Measurements from ENCODE around the gene WASF1.
"Not testable (repeated sequence)": the region's sequence is repeated elsewhere in the genome, so short reads cannot be mapped to it uniquely, and the experiment has no call there.

The WASF1 gene

GRCh38 chr6:110095101-110095500 is 84.4 kb downstream of the WASF1 start:
- DNase-seq = no peak

- DNase-seq = no peak
These were observed 85.5 kb downstream of the WASF1 start for GRCh38 chr6:110093981-110094380.

GRCh38 chr6:110090876-110091275 is 88.6 kb downstream of the WASF1 start:
- no peak for DNase-seq

GRCh38 chr6:110089323-110089722 is 90.1 kb downstream of the WASF1 start:
- DNase-seq = no peak

GRCh38 chr6:110085285-110085684 is 94.2 kb downstream of the WASF1 start:
- no peak for DNase-seq

GRCh38 chr6:110083875-110084585 is 95.4 kb downstream of the WASF1 start:
- DNase-seq = no peak

- DNase-seq = no peak
These were observed 104.1 kb downstream of the WASF1 start for GRCh38 chr6:110075406-110075805.

GRCh38 chr6:110073474-110073873 is 106.0 kb downstream of the WASF1 start:
- DNase-seq = not testable (repeated sequence)

- no peak for DNase-seq
These were observed 110.9 kb downstream of the WASF1 start for GRCh38 chr6:110068592-110068967.

GRCh38 chr6:110067837-110068591 is 111.5 kb downstream of the WASF1 start:
- DNase-seq = peak in 2 of 56 donors; percentile 4 to 42

- no peak for DNase-seq
These were observed 114.5 kb downstream of the WASF1 start for GRCh38 chr6:110064744-110065524.

GRCh38 chr6:110063594-110064263 is 115.7 kb downstream of the WASF1 start:
- no peak for DNase-seq

- DNase-seq = no peak
These were observed 124.1 kb downstream of the WASF1 start for GRCh38 chr6:110055387-110055735.

GRCh38 chr6:110054664-110055386 is 124.6 kb downstream of the WASF1 start:
- DNase-seq = no peak

- DNase-seq = peak in 11 of 56 donors; percentile 4 to 50 (median 29)
These were observed 125.9 kb downstream of the WASF1 start for GRCh38 chr6:110053395-110054240.

- DNase-seq = no peak
These were observed 129.0 kb downstream of the WASF1 start for GRCh38 chr6:110050440-110050813.
